HG02973 (cell line): Measurements from ENCODE around the gene JMJD6.
"Not testable (repeated sequence)": the region's sequence is repeated elsewhere in the genome, so short reads cannot be mapped to it uniquely, and the experiment has no call there.

ENCODE experiments used
- ATAC-seq: cut with Tn5 transposase; IDR thresholded peaks from one replicate; pipeline ENCODE4 v1.9.1; 2021; ENCODE audit warnings: moderate library complexity; ENCODE audit not compliant: unreplicated experiment

Gene JMJD6

GRCh38 chr17:76726231-76726775 is at the start of gene JMJD6:
TSS of gene JMJD6 (minus strand) at chr17:76726606. CDS start at chr17:76726475, 131 bp downstream.
- ATAC-seq, result peak; percentile 66

- ATAC-seq, result no peak
These were observed 48.7 kb upstream of the JMJD6 start for GRCh38 chr17:76775021-76775600.

GRCh38 chr17:76772842-76773525 is 46.6 kb upstream of the JMJD6 start:
- no peak for ATAC-seq

GRCh38 chr17:76758570-76758969 is 32.2 kb upstream of the JMJD6 start:
- no peak for ATAC-seq

- no peak for ATAC-seq
These were observed 30.9 kb upstream of the JMJD6 start for GRCh38 chr17:76757256-76757655.

GRCh38 chr17:76755285-76755684 is 28.9 kb upstream of the JMJD6 start:
- no peak for ATAC-seq

GRCh38 chr17:76753061-76753961 is 26.9 kb upstream of the JMJD6 start:
- ATAC-seq, result no peak

- no peak for ATAC-seq
These were observed 25.6 kb upstream of the JMJD6 start for GRCh38 chr17:76752006-76752405.

- ATAC-seq, result no peak
These were observed 25.1 kb upstream of the JMJD6 start for GRCh38 chr17:76751416-76751993.

- ATAC-seq, result no peak
These were observed 22.3 kb upstream of the JMJD6 start for GRCh38 chr17:76748657-76749056.

GRCh38 chr17:76747716-76748363 is 21.4 kb upstream of the JMJD6 start:
- ATAC-seq, result no peak

- not testable (repeated sequence) for ATAC-seq
These were observed 19.4 kb upstream of the JMJD6 start for GRCh38 chr17:76745785-76746184.

GRCh38 chr17:76744747-76745146 is 18.3 kb upstream of the JMJD6 start:
- no peak for ATAC-seq

- ATAC-seq, result no peak
These were observed 16.6 kb upstream of the JMJD6 start for GRCh38 chr17:76742958-76743357.

GRCh38 chr17:76740329-76741118 is 14.1 kb upstream of the JMJD6 start:
- ATAC-seq, result no peak

GRCh38 chr17:76739568-76740115 is 13.2 kb upstream of the JMJD6 start:
- not testable (repeated sequence) for ATAC-seq

GRCh38 chr17:76738468-76738850 is 12.1 kb upstream of the JMJD6 start:
- no peak for ATAC-seq

- ATAC-seq, result peak; percentile 57
These were observed 11.5 kb upstream of the JMJD6 start, which contains the start of gene MFSD11 for GRCh38 chr17:76737676-76738467. TSS of gene MFSD11 (plus strand) at chr17:76738119. CDS start at chr17:76738353, 234 bp downstream.
